Right lobe of liver (tissue), 4 donors: ENCODE data around the gene RASSF10.

Experiments used
- POLR2A ChIP-seq: fragments of 450-650 bp; IDR thresholded peaks from one replicate; pipeline ENCODE4 v1.6.1; 2017; ENCODE audit warnings: antibody characterized with exemption, mild to moderate bottlenecking
- TF ChIP-seq, protein P1 (sequence below), 4 donors: fragments of 200-600 bp in 3 of 4; fragments of 450-650 bp in 1 of 4; IDR thresholded peaks; one replicate each; pipeline versions ENCODE4 v1.5.1 to v1.8.0; 2016 to 2022; ENCODE audit warnings: antibody characterized with exemption in 4 of 4, mild to moderate bottlenecking in 2 of 4
- donor health status: DM: no; HTN: no; CAD: no.
- donor health status: DM: no; HTN: no; CAD: no.
- donor health status: DM: no; HTN: yes; CAD: no.

DNA sequence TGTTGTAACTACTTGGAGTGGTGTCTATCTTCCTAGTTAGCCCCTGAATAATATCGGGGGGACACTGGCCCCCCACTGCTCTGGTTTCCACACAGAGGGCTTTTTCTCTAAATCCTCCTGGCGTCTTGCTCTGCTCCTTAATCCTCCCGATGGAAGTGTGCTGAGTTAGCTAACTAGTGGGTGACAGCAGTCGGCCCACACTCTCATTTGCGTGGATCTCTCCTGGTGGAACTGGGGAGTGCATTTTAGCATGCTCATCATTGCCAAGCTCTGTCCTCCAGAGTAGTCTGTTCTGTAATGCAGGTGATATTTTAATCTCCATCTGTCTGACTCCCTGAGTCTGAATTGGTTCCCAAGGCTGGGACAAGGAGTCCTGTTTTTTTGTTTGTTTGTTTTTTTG lies 46.1 kb upstream of the RASSF10 start:
- TF ChIP-seq, protein P1, sequence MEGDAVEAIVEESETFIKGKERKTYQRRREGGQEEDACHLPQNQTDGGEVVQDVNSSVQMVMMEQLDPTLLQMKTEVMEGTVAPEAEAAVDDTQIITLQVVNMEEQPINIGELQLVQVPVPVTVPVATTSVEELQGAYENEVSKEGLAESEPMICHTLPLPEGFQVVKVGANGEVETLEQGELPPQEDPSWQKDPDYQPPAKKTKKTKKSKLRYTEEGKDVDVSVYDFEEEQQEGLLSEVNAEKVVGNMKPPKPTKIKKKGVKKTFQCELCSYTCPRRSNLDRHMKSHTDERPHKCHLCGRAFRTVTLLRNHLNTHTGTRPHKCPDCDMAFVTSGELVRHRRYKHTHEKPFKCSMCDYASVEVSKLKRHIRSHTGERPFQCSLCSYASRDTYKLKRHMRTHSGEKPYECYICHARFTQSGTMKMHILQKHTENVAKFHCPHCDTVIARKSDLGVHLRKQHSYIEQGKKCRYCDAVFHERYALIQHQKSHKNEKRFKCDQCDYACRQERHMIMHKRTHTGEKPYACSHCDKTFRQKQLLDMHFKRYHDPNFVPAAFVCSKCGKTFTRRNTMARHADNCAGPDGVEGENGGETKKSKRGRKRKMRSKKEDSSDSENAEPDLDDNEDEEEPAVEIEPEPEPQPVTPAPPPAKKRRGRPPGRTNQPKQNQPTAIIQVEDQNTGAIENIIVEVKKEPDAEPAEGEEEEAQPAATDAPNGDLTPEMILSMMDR (IDR thresholded peaks at IDR 0.05) = no peak
- TF ChIP-seq POLR2A = no peak
